ENCODE results near the gene ZNF580.

The ZNF580 gene

DNA sequence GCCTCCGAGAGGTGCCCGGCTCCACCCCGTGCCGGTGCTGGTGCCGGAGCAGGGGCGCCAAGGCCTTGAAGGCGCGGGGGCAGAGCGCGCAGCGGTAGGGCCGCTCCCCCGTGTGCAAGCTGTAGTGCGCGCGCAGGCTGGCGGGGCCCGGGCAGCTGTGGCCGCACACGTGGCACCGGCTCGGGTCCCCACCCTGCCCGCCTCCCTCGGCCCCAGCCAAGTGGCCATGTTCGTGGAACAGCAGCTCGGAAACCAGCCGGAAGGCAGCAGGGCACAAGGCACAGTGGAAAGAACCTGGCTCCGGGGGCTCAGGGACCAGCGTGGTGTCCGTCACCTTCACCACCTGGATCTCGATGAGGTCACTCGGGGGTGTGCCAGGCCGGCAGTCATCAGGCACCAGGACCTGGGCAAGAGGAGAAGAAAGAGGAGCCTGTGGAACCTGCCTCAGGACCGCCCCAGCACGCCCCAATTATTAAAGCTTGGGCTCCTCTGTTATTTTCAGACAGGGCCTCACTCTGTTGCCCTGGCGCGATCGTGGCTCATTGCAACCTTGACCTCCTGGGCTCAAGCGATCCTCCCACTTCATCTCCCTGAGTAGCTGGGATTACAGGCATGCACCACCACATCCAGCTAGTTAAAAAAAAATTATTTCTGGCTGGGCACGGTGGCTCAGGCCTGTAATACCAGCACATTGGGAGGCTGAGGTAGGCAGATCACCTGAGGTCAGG, 18.4 kb upstream of the ZNF580 start:
- no peak for DNase-seq (ENCODE audit: low read depth in 1 of 2, low spot score in 1 of 2)

GRCh38 chr19:55623130-55623529, 17.7 kb upstream of the ZNF580 start:
- no peak for DNase-seq (ENCODE audit: low read depth in 1 of 2, low spot score in 1 of 2)

GRCh38 chr19:55623561-55623960, 17.2 kb upstream of the ZNF580 start:
- no peak for DNase-seq (ENCODE audit: low read depth in 1 of 2, low spot score in 1 of 2)

DNA sequence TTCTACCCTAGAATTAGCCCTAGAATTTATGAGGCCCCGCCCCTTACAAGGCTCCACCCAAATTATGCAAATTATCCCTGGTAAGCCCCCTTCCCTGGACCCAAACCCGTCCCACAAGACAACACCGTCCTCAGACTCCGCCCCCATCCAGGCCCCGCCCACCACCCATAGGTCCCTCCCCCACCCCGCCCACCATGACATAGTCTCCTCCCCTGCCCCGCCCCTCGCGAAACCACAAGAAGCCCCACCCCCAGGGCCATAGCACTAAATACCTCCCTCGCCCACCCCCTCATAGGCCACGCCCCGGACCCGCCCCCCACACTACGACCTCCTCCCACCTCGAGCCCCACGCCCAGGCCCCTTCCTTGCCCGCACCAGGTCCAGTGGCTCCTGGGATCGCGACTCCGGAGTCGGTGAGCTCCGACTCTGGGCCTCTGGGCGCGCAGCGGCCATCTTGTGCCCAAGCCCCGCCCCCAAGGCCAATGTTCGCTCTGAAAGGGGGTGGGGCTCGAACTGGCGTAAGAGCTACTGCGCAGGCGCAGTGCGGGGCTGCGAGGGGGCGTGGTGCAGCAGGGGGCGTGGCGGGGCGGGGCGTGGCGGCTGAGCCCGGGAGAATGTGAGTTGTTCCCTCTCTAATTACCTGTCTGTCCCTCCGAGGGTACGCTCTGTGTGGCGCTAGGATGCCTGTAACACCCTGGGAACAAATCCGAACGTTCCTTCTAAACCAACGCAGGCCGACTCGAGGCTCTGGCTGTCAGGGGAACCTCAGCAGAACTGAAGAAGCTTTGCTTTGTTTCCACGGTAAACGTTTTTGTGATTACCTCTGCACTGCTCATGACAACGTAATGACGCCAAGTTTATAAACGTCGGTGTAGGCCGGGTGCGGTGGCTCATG, 16.4 kb upstream of the ZNF580 start, which contains the start of gene ZNF784:
Gene ZNF784 (minus strand): TSS at position 458 of the 895 bp plus-strand sequence. CDS start 5 bp downstream, at position 453.
- DNase-seq (ENCODE audit: low read depth in 1 of 2, low spot score in 1 of 2), result peak; percentile 84 to 90

DNA sequence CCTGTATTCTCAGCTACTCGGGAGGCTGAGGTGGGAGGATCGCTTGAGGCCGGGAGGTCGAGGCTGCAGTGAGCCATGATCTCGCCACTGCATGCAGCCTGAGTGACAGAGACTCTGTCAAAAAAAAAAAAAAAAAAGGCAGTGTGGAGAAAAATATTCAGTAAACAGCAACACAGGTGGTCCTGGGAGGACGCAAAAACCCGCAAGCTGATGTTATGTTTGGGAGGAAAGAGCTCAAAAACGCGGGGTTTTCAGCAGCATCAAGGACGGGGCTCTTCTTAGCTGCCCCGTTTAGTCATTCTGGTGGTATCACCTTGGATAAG, 15.8 kb upstream of the ZNF580 start:
- no peak for DNase-seq (ENCODE audit: low read depth in 1 of 2, low spot score in 1 of 2)

DNA sequence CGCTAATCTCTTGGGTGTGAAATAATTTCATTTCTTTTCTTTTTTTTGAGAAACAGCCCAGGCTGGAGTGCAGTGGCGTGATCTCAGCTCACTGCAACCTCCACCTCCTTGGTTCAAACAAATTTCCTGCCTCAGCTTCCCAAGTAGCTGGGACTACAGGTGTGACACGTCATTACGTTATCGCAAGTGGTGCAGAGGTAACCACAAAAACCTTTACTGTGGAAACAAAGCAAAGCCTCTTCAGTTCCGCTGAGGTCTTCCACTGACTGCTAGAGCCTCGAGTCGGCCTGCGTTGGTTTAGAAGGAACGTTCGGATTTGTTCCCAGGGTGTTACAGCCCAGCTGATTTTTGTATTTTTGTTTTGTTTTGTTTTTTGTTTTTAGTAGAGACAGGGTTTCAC, 14.5 kb upstream of the ZNF580 start:
- no peak for DNase-seq (ENCODE audit: low read depth in 1 of 2, low spot score in 1 of 2)

GRCh38 chr19:55632463-55632834, 8.4 kb upstream of the ZNF580 start:
- DNase-seq (ENCODE audit: low read depth in 1 of 2, low spot score in 1 of 2), result peak; percentile 64 to 73

GRCh38 chr19:55633861-55634260, 6.9 kb upstream of the ZNF580 start:
- DNase-seq (ENCODE audit: low read depth in 1 of 2, low spot score in 1 of 2), result no peak

DNA sequence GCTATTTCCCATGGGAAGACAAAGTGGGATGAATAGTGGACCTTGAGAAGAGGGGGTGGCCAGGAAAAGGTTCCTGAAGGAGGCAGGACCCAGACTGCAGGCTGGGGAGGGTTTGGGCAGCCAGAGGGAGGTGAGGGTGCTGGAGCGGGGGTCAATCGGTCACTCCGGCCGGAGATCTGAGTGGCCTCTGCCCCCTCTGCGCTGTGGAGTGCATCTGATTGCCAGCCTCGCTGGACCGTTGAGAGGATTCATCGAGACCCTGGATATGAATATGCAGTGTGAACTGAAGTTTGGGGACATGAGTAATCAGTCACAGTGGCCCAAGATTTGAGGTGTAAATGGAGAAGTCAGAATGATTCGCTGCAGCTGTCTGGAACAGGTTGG, 5.5 kb upstream of the ZNF580 start:
- no peak for DNase-seq (ENCODE audit: low read depth in 1 of 2, low spot score in 1 of 2)

DNA sequence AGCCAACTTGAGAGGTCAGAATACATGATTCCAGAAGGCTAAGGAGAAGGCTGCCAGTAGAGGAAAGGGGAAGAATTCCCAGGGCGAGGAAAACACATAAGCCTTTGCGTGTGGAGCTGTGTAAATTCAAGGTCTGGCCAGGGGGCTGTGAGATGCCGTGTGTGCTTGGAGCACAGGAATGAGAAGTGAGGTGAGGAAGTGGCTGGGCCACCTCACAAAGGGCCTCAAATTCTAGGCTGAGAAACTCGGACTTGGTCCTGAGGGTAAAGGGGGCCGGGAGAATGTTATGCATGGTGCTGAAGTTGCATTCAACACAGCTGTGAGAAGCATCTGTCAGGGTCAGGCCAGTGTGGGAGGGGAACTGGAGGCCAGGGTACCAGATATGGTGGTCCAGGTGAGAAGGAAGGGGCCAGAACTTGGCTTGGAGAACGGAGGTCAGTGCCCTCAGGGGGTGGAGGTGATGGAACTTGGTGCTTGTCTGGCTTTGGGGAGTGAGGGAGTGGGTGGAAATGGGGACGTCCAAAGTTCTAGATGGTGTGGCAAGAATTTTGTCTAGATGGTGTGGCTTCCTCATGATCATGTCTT, 4.9 kb upstream of the ZNF580 start:
- DNase-seq (ENCODE audit: low read depth in 1 of 2, low spot score in 1 of 2), result no peak

GRCh38 chr19:55636723-55637122, 4.1 kb upstream of the ZNF580 start:
- DNase-seq (ENCODE audit: low read depth in 1 of 2, low spot score in 1 of 2), result no peak

DNA sequence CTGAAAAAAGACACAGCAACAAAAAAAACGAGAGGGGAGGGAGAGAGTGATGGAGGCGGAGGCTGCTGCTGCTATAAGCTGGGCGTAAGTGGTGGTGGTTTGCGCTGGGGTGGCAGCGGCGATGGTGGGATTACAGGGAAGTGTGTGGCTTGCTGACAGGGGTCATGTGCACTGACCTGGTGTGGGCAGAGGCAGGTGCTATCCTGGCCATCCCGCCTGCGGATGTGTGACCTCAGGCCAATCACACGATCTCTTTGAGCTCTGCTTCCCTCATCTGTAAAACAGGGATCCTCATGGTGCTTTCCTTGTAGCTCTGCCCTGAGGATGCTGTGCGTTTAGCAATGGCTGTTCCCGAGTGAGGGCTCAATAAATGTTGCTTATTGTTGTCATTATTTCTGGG, 3.3 kb upstream of the ZNF580 start:
- DNase-seq (ENCODE audit: low read depth in 1 of 2, low spot score in 1 of 2), result no peak

DNA sequence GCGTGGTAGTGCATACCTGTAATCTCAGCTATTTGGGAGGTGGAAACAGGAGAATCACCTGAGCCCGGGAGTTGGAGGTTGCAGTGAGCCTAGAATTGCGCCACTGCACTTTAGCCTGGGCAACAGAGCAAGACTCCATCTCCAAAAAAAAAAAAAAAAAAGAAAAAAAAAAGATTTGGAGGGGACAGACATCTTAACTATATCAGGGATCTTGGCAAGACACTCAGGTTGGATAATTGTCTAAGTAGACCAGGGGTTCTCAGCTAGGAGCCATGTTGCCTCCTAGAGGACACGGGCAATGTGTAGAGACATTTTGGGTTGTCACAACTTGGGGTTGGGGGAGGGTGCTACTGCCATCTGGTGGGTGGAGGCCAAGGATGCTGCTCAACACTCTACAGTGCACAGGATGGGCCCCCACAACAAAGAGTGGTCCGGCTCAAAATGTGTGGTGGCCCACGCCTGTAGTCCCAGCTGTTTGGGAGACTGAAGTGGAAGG, 1.9 kb upstream of the ZNF580 start:
- no peak for DNase-seq (ENCODE audit: low read depth in 1 of 2, low spot score in 1 of 2)

DNA sequence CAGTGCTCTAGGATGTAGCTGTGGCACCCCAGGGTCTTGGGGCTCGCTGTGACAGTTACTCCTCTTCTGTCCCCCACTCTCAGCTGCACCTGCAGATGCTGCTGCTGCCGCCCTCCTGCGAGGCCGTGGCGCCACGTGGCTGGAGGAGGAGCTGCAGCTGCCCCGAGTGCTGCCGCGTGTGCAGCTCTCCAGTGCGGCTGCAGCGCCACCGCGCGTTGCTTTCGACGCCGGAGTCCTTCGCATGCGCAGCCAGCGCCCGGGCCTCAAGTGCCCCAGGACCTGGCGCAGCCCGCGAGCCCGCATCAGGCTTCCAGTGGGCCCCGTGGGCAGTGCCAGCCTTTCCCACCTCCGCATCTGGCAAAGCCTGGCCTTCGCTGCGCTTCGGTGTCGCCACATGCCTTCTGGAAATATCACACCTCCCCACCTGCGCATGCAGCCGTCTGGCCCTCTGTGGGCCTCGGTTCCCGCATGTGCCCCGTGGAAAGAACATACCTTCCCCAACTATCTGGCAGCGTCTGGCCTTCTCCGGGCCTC, 692 bp upstream of the ZNF580 start:
- no peak for DNase-seq (ENCODE audit: low read depth in 1 of 2, low spot score in 1 of 2)

DNA sequence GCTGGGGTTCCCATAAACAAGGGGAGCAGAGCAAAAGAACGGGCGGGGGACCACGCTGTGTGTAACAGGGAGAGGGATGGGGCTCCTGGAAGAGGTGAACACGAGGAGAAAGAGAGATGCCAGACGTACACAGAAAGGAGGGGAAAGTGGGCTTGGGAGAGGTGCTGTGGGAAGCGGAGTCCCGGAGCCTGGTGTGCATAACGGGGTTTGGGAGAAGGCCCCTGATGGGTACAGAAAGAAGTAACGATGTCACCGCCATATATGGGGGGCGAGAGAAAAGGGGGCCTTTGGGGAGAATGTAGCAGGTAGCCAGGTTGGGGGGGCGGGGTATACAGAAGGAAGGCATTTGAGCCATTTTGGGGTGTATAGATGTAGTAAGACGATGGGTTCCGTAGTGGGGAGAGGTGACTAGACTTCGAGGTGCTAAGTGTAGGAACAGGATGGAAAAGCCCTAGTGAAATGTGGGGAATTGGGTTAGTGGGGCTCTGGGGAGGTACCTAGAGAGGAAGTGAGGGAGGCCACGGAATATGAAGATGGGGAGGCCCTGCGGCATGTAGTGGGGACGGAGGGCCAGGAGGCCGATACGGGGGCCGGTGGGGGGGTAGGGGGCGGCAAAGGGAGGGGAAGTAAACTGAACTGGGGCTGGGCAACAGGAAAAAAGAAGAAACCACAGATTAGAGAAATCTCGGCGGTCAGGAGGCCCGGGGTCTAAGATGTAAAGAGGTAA, 787 bp downstream of the ZNF580 start:
- no peak for DNase-seq (ENCODE audit: low read depth in 1 of 2, low spot score in 1 of 2)

DNA sequence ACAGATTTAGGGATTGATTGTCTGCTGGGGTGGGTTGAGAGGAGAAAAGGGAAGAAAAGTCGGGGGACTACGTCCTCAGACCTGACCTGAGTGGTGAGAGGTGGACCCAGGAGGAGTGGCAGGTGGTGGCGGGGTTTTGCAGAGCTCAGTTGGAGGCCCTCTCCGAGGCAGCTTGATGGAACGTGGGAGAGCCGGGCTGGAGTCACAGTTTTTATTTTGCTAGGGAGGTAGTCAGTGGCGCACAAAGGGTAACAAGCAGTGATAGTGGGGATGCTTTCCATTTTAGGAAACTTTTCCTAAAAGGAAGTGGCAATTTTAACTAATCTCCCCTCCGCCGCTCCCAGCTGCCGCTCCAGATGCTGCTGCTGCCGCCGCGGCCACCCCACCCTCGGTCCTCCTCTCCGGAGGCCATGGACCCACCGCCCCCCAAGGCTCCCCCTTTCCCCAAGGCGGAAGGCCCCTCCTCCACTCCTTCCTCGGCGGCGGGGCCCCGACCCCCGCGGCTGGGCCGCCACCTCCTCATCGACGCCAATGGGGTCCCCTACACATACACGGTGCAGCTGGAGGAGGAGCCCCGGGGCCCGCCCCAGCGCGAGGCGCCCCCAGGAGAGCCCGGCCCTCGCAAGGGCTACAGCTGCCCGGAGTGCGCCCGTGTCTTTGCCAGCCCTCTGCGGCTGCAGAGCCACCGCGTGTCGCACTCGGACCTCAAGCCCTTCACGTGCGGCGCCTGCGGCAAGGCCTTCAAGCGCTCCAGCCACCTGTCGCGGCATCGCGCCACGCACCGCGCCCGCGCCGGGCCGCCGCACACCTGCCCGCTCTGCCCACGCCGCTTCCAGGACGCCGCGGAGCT, 1.6 kb downstream of the ZNF580 start:
- DNase-seq (ENCODE audit: low read depth in 1 of 2, low spot score in 1 of 2), result no peak

DNA sequence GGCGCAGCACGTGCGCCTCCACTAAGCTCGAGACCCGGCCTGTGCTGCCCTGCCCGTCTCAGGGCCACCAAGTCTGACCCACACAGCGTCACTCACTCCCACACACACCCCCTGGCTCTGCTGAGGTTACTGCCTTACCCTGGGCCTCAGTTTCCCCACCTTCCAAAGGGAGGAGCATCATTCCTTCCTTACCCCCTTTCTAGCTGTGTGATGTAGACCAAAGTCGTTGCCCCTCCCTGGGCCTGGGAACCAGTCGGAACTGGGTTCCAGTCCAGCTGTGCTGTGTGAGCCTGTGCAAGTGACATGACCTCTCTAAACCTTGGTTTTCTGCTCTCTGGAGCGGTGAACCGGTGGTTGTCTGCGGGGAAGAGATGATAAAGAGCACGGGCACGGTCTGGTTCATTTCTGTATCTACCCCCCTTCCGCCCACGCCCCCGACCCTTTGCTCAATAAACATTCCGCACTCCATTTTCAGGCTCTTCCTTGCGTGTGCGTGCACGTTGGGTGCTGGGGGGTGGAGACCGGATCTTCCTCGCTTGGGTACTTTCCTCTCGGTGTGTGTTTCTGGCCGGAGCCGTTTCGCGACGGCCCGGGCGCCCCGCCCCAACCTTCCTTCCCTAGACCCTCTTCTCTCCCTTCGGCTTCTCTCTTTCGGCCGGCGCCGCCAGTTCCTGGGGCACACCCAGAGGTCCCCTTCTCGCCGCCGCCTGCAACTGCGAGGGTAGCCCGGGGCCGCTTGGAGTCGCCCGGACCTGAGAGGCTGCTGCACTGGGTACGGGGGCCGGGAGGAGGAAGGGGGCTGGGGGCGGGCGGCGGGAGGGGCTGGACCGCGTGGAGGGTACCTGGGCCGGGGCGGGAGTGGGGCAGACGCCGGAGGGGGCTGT, 2.4 kb downstream of the ZNF580 start, which contains the start of gene ZNF581:
Gene ZNF581 (plus strand): TSS at position 647 of the 884 bp plus-strand sequence. CDS start 923 bp downstream, outside the sequence.
- DNase-seq (ENCODE audit: low read depth in 1 of 2, low spot score in 1 of 2), result peak; percentile 59 to 68

- DNase-seq (ENCODE audit: low read depth in 1 of 2, low spot score in 1 of 2), result no peak
Measured at GRCh38 chr19:55643887-55644176, 3.0 kb downstream of the ZNF580 start.

- no peak for DNase-seq (ENCODE audit: low read depth in 1 of 2, low spot score in 1 of 2)
Measured at GRCh38 chr19:55644191-55644833, 3.5 kb downstream of the ZNF580 start.
